ENCODE results near the gene PTK6.
"Not testable (repeated sequence)": the region's sequence is repeated elsewhere in the genome, so short reads cannot be mapped to it uniquely, and the experiment has no call there.

Gene PTK6

GRCh38 chr20:63572788-63573646 lies 35.8 kb upstream of the PTK6 start:
- H3K4me3 Mint-ChIP-seq, result peak overlapping the region; percentile 87
- H3K27ac Mint-ChIP-seq, result peak overlapping the region; percentile 75
- ATAC-seq, result no peak
- H3K9me3 Mint-ChIP-seq, result no peaks in the 10 kb centered on the region
- no peaks in the 10 kb centered on the region for H3K36me3 Mint-ChIP-seq
- peaks cover 9% of the 10 kb centered on the region for H3K27me3 Mint-ChIP-seq
- peaks cover 22% of the 10 kb centered on the region for H3K4me1 Mint-ChIP-seq

- no peak overlapping the region for H3K4me3 Mint-ChIP-seq
- no peak for ATAC-seq
- H3K4me1 Mint-ChIP-seq, result peaks cover 29% of the 10 kb centered on the region
- peaks cover 9% of the 10 kb centered on the region for H3K27me3 Mint-ChIP-seq
- H3K9me3 Mint-ChIP-seq, result no peaks in the 10 kb centered on the region
- H3K27ac Mint-ChIP-seq, result no peak overlapping the region
- no peaks in the 10 kb centered on the region for H3K36me3 Mint-ChIP-seq
Observed at GRCh38 chr20:63572071-63572787, 35.1 kb upstream of the PTK6 start.

- H3K4me1 Mint-ChIP-seq, result peaks cover 34% of the 10 kb centered on the region
- H3K27ac Mint-ChIP-seq, H3K36me3 Mint-ChIP-seq, H3K9me3 Mint-ChIP-seq, H3K27me3 Mint-ChIP-seq, ATAC-seq, H3K4me3 Mint-ChIP-seq: not testable (repeated sequence)
Observed at GRCh38 chr20:63571087-63571478, 33.9 kb upstream of the PTK6 start.

- H3K4me3 Mint-ChIP-seq, result no peak overlapping the region
- H3K9me3 Mint-ChIP-seq, result no peaks in the 10 kb centered on the region
- peaks cover 4% of the 10 kb centered on the region for H3K36me3 Mint-ChIP-seq
- H3K4me1 Mint-ChIP-seq, result peaks cover 34% of the 10 kb centered on the region
- H3K27me3 Mint-ChIP-seq, result no peaks in the 10 kb centered on the region
- H3K27ac Mint-ChIP-seq, result no peak overlapping the region
- ATAC-seq, result no peak
Observed at GRCh38 chr20:63570281-63571086, 33.3 kb upstream of the PTK6 start.

GRCh38 chr20:63568986-63569949 lies 32.1 kb upstream of the PTK6 start:
- ATAC-seq, result no peak
- peaks cover 34% of the 10 kb centered on the region for H3K4me1 Mint-ChIP-seq
- no peaks in the 10 kb centered on the region for H3K9me3 Mint-ChIP-seq
- peak overlapping the region; percentile 64 for H3K4me3 Mint-ChIP-seq
- no peak overlapping the region for H3K27ac Mint-ChIP-seq
- H3K27me3 Mint-ChIP-seq, result no peaks in the 10 kb centered on the region
- peaks cover 7% of the 10 kb centered on the region for H3K36me3 Mint-ChIP-seq

- ATAC-seq, result peak; percentile 36
- no peaks in the 10 kb centered on the region for H3K27me3 Mint-ChIP-seq
- peaks cover 34% of the 10 kb centered on the region for H3K4me1 Mint-ChIP-seq
- peak overlapping the region; percentile 82 for H3K27ac Mint-ChIP-seq
- H3K9me3 Mint-ChIP-seq, result no peaks in the 10 kb centered on the region
- peaks cover 7% of the 10 kb centered on the region for H3K36me3 Mint-ChIP-seq
- H3K4me3 Mint-ChIP-seq, result peak overlapping the region; percentile 77
Observed at GRCh38 chr20:63568170-63568981, 31.2 kb upstream of the PTK6 start.

GRCh38 chr20:63567386-63568169 lies 30.4 kb upstream of the PTK6 start:
- peak; percentile 85 for ATAC-seq
- Mint-ChIP-seq H3K27ac (peak overlapping the region; percentile 82), H3K9me3 (no peaks in the 10 kb centered on the region), H3K36me3 (peaks cover 7% of the 10 kb centered on the region), H3K4me1 (peaks cover 34% of the 10 kb centered on the region), H3K27me3 (no peaks in the 10 kb centered on the region), H3K4me3 (peak overlapping the region; percentile 77)

GRCh38 chr20:63567136-63567385 lies 29.9 kb upstream of the PTK6 start:
- Mint-ChIP-seq H3K27ac (peak overlapping the region; percentile 82), H3K36me3 (peaks cover 7% of the 10 kb centered on the region), H3K9me3 (no peaks in the 10 kb centered on the region), H3K4me3 (peak overlapping the region; percentile 77), H3K4me1 (peaks cover 34% of the 10 kb centered on the region), H3K27me3 (no peaks in the 10 kb centered on the region)
- no peak for ATAC-seq

- Mint-ChIP-seq H3K4me1 (peaks cover 34% of the 10 kb centered on the region), H3K4me3 (peak overlapping the region; percentile 77), H3K9me3 (no peaks in the 10 kb centered on the region), H3K27ac (peak overlapping the region; percentile 82), H3K36me3 (peaks cover 7% of the 10 kb centered on the region), H3K27me3 (no peaks in the 10 kb centered on the region)
- ATAC-seq, result no peak
Observed at GRCh38 chr20:63566395-63567135, 29.4 kb upstream of the PTK6 start.

GRCh38 chr20:63565699-63566335 lies 28.6 kb upstream of the PTK6 start:
- H3K36me3 Mint-ChIP-seq, result peaks cover 12% of the 10 kb centered on the region
- H3K27me3 Mint-ChIP-seq, result no peaks in the 10 kb centered on the region
- H3K4me1 Mint-ChIP-seq, result peaks cover 34% of the 10 kb centered on the region
- no peak overlapping the region for H3K4me3 Mint-ChIP-seq
- ATAC-seq, result no peak
- no peaks in the 10 kb centered on the region for H3K9me3 Mint-ChIP-seq
- no peak overlapping the region for H3K27ac Mint-ChIP-seq

- Mint-ChIP-seq H3K4me3 (no peak overlapping the region), H3K27ac (no peak overlapping the region), H3K27me3 (no peaks in the 10 kb centered on the region), H3K4me1 (peaks cover 34% of the 10 kb centered on the region), H3K36me3 (peaks cover 18% of the 10 kb centered on the region), H3K9me3 (no peaks in the 10 kb centered on the region)
- no peak for ATAC-seq
Observed at GRCh38 chr20:63565021-63565698, 28.0 kb upstream of the PTK6 start.
